Stimulated activated naive CD8-positive, alpha-beta T cell treated with anti-CD3 and anti-CD28 coated beads, Interleukin-15, amount 100 ng/mL, for 72 hours (primary cell): Measurements from ENCODE around the gene TCF15.
"Not testable (repeated sequence)": the region's sequence is repeated elsewhere in the genome, so short reads cannot be mapped to it uniquely, and the experiment has no call there.

Experiments used
- ATAC-seq: fragments of 150-1000 bp; cut with Tn5 transposase; 2 replicates; pipeline ENCODE4 v1.10.0; 2021; ENCODE audit warnings: mild to moderate bottlenecking, moderate library complexity
- DNase-seq, 2 donors: peaks; one replicate each; pipeline ENCODE4 v3.0.0; 2021 to 2022
- H3K27ac Mint-ChIP-seq, 2 donors: one replicate each; pipeline ENCODE4 v1.8.0; 2022; ENCODE audit warnings: mild to moderate bottlenecking in 2 of 2, mixed read lengths in 2 of 2, moderate library complexity in 2 of 2
- H3K27me3 Mint-ChIP-seq: one replicate; pipeline ENCODE4 v1.8.0; 2022; ENCODE audit warnings: mixed read lengths
- H3K4me1 Mint-ChIP-seq: one replicate; pipeline ENCODE4 v1.8.0; 2022; ENCODE audit warnings: mild to moderate bottlenecking, mixed read lengths
- H3K4me3 Mint-ChIP-seq, 2 donors: one replicate each; pipeline ENCODE4 v1.8.0; 2022; ENCODE audit warnings: mild to moderate bottlenecking in 2 of 2, mixed read lengths in 2 of 2, moderate library complexity in 1 of 2
- H3K9me3 Mint-ChIP-seq, 2 donors: one replicate each; pipeline ENCODE4 v1.8.0; 2022; ENCODE audit warnings: mixed read lengths in 2 of 2

TCF15 gene

DNA sequence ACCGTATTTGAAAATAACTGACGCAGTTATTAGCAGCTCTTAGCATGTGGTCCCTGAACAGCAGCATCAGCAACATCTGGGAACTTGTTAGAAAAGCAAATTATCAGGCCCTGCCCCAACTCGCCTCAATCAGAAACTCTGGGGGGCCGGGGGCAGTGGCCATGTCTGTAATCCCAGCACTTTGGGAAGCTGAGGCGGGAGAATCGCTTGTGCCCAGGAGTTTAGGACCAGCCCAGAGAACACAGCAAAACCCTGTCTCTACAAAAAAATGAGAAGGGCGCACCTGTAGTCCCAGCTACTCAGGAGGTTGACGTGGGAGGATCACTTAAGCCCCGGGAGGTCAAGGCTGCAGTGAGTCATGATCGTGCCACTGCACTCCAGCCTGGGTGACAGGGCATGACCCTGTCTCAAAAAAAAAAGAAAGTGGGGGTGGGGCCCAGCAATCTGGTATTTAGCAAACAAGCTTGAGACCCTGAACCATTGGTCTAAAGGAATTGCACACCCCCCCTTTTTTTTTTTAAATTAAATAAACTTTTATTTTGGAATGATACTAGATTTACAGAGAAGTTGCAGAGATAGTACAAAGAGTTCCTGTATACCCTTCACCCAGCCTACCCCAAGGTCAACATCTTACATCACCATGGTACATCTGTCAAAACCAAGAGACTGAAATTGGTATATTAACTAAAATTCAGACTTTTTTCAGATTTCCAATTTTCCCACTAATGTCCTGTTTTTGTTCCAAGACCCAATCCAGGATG is 36.2 kb upstream of the TCF15 start:
- peaks cover 24% of the 10 kb centered on the region for H3K27me3 Mint-ChIP-seq
- peaks cover 20% of the 10 kb centered on the region for H3K4me1 Mint-ChIP-seq
- DNase-seq (no peak), ATAC-seq (no peak)
- H3K27ac Mint-ChIP-seq = no peak overlapping the region
- no peaks in the 10 kb centered on the region for H3K9me3 Mint-ChIP-seq
- no peak overlapping the region for H3K4me3 Mint-ChIP-seq

DNA sequence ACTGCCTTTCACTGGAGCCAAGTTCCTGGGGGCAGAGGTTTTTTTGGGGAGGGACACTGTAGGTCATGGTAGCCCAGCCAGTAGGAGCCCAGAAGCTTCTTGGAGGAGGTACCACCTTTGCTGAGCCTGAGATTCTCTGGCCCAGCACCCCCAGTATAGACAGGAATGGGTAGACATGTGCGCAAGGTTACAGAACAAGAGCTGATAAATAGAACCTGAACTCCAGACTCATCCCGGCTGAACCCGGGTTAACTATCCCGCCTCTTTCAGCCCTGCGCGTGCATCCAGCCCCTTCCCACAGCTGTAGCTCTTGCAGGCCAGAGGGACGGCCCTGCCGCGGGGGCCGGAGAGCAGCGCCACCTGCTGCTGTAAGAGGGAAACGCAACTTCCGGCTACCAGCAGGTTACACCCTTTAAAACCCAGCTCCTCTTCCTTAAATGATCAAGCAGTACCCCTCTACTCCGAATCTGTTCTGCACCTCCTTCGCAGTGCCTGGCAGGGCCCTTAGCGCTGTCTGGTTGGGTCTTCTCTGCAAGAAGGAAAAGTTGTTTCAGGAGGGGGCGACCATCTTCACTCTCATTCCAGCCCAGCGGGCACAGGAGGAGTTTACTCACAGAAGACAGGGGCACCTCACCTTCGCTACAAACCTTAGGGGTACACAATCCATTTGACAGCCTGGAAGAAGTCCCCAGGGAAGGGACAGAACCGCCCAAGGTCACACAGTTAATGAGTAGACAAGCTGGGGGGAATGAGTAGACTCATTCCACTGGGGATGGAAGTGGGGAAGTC is 35.4 kb upstream of the TCF15 start:
- H3K27me3 Mint-ChIP-seq = peaks cover 27% of the 10 kb centered on the region
- peak; percentile 74 to 75 for DNase-seq
- H3K4me1 Mint-ChIP-seq = peaks cover 21% of the 10 kb centered on the region
- peak; percentile 81 for ATAC-seq
- no peak overlapping the region for H3K27ac Mint-ChIP-seq
- H3K4me3 Mint-ChIP-seq = no peak overlapping the region
- no peaks in the 10 kb centered on the region for H3K9me3 Mint-ChIP-seq

DNA sequence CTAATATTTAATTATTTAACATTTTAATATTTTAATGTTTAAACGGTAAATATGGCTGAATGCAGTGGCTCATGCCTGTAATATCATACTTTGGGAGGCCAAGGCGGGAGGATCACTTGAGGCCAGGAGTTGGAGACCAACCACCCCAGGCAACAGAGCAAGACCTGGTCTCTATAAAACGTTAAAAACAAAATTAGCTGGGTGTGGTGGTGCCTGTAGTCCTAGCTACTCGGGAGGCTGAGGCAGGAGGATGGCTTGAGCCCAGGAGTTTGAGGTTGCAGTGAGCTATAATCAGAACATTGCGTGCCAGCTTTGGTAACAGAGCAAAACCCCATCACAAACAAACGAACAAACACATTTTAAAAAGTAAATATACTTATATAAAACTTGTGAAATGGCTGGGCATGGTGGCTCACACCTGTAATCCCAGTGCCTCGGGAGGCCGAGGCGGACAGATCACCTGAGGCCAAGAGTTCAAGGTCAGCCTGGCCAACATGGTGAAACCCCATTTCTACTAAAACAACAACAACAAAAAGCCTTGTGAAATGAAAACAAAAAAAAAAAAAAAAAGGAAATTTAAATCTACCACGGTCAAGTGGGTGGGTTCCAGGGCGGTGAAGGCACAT is 34.7 kb upstream of the TCF15 start:
- Mint-ChIP-seq H3K4me3 (no peak overlapping the region), H3K27me3 (peaks cover 27% of the 10 kb centered on the region), H3K4me1 (peaks cover 16% of the 10 kb centered on the region), H3K27ac (no peak overlapping the region), H3K9me3 (no peaks in the 10 kb centered on the region)
- ATAC-seq = no peak
- DNase-seq = no peak

DNA sequence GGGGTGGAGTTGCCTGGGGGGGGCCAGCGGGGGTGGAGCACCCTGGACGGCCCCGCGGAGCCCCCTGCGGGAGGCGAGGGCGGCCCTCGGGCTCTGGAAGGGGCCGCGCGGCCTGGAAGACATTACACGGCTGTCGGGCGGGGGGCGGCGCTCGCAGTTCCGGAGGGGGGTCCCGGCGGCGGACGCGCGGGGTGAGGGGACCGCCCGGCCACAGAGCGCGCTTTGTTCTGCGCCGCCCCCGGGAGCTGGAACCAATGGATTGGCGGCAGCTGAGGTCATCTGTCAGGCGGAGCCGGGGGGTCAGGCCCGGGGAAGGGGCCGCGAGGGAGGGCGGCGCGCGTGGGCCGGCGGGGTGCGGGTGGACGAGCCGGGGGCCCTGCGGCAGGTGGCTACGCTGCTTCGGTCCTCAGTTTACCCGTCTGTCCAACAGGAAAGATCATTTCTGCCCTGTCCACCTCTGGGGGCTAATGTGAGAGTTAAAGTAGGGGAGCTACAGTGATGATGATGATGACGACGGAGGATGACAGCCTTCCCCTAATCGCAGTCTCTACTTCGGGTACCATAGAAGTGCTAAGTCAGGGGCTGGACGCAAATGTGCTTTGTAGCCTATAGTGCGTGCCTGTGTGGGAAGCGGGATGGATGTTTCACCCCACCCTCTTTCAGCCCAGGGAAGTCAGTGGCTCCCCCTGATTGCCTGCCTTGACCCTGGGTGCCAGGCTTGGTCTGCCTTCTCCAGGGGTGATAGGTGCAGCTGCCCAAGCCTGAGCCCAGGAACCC is 32.5 kb upstream of the TCF15 start:
- Mint-ChIP-seq H3K27me3 (peaks cover 30% of the 10 kb centered on the region), H3K27ac (no peak overlapping the region), H3K9me3 (no peaks in the 10 kb centered on the region), H3K4me3 (peak overlapping the region in 1 of 2 donors; percentile 41), H3K4me1 (peaks cover 16% of the 10 kb centered on the region)
- ATAC-seq (no peak), DNase-seq (no peak)

DNA sequence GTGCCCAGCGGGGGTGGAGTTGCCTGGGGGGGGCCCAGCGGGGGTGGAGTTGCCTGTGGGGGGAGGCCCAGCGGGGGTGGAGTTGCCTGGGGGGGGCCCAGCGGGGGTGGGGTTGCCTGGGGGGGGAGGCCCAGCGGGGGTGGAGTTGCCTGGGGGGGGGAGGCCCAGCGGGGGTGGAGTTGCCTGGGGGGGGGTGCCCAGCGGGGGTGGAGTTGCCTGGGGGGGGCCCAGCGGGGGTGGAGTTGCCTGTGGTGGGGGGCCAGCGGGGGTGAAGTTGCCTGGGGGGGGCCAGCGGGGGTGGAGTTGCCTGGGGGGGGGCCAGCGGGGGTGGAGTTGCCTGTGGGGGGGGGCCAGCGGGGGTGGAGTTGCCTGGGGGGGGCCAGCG is 31.9 kb upstream of the TCF15 start:
- not testable (repeated sequence) for DNase-seq, H3K27ac Mint-ChIP-seq, H3K4me3 Mint-ChIP-seq, ATAC-seq, H3K9me3 Mint-ChIP-seq
- Mint-ChIP-seq H3K27me3 (peaks cover 35% of the 10 kb centered on the region), H3K4me1 (peaks cover 16% of the 10 kb centered on the region)

DNA sequence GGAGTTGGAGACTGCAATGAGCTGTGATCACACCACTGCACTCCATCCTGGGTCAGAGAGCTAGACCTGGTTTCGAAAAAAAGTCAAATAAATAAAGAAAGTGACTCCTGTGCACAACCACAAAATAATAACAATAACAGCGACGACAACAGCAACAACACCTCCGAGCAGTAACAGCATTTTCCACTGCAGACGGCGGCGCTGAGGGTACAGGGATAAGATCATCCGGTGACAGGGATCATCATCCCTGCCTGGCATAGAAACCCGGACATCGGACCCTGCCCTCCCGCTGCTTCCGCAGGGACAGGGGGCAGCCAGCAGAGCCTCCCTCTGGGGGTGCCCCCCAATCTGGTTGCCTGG is 31.4 kb upstream of the TCF15 start:
- peak overlapping the region; percentile 46 to 57 for H3K4me3 Mint-ChIP-seq
- H3K27me3 Mint-ChIP-seq = peaks cover 35% of the 10 kb centered on the region
- ATAC-seq (no peak), DNase-seq (no peak)
- H3K27ac Mint-ChIP-seq = no peak overlapping the region
- H3K4me1 Mint-ChIP-seq = peaks cover 16% of the 10 kb centered on the region
- no peaks in the 10 kb centered on the region for H3K9me3 Mint-ChIP-seq

DNA sequence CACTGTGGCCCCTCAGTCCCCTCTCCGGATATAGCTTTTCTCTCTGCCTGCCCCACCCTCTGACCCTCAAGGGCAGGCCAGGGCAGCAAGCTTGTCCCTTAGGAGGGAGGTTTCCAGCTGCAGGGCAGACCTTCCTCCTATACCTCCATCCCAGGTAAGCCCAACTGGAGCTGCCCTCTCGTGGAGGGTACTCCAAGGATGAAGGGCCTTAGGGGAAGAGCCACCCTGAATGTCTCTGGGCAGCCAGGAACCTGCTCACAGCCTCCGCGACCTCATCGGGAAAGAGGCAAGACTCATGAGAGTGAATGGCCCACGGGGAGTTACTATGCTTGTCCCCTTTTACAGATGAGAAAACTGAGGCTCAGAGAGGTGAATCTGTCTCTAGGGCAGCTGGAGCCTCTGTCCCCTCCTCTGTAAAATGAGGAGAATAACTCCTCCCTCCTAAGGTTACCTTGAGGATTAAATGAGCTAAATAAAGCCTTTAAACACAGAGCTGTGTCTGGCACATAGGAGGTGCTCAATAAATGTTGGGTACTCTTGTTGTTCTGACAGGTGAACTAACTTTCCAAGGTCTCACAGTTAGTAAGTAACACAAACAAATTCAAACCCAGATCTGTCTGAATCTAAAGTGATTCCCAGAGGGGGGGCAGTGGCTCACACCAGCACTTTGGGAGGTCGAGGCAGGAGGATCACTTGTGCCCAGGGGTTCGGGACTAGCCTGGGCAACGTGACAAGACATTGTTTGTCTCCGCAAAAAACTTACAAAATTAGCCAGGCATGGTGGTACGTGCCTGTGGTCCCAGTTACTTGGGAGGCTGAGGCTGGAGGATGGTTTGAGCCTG is 30.8 kb upstream of the TCF15 start:
- H3K4me1 Mint-ChIP-seq = peaks cover 16% of the 10 kb centered on the region
- DNase-seq (no peak), ATAC-seq (no peak)
- H3K27me3 Mint-ChIP-seq = peaks cover 35% of the 10 kb centered on the region
- no peak overlapping the region for H3K27ac Mint-ChIP-seq
- H3K4me3 Mint-ChIP-seq = peak overlapping the region; percentile 46 to 57
- no peaks in the 10 kb centered on the region for H3K9me3 Mint-ChIP-seq

DNA sequence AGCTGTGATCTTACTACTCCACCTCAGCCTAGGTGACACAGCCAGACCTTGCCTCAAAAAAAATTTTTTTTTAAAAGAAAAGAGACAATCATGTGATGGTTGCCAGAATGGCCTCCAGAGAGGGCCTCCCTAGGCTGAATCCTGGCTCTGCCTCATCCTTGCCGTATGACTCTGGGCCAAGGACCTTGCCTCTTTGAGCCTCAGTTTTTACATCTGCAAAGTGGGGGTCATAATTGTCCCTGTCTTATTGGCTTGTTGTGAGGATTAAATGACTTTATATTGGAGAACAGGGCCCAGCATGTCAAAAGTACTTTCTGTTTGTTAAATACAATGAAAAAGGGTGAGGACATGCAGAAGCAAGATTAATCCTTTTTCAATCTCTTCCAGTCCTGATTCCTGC is 28.5 kb upstream of the TCF15 start:
- peaks cover 25% of the 10 kb centered on the region for H3K27me3 Mint-ChIP-seq
- H3K4me3 Mint-ChIP-seq = no peak overlapping the region
- no peak overlapping the region for H3K27ac Mint-ChIP-seq
- ATAC-seq (no peak), DNase-seq (no peak)
- peaks cover 10% of the 10 kb centered on the region for H3K4me1 Mint-ChIP-seq
- no peaks in the 10 kb centered on the region for H3K9me3 Mint-ChIP-seq

DNA sequence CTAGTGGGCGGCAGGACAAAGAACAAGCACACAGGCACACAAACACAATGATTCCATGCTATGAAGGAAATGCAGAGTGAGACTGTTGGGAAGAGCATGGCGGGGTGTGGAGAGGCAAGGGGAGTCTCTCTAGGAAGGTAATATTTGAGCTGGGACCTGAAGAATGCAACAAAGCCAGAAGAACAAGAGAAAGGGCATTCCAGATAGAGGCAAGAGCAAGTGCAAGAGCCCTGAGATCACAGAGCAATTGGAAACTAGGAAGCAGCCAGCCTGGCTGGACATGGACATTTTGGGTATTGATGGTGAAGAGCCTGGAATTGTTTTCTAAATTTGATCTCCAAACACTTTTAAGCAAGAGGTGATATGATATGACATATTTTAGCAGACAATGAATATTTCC is 27.4 kb upstream of the TCF15 start:
- H3K27me3 Mint-ChIP-seq = peaks cover 15% of the 10 kb centered on the region
- ATAC-seq (no peak), DNase-seq (no peak)
- no peak overlapping the region for H3K27ac Mint-ChIP-seq
- H3K9me3 Mint-ChIP-seq = no peaks in the 10 kb centered on the region
- H3K4me1 Mint-ChIP-seq = peaks cover 5% of the 10 kb centered on the region
- no peak overlapping the region for H3K4me3 Mint-ChIP-seq

DNA sequence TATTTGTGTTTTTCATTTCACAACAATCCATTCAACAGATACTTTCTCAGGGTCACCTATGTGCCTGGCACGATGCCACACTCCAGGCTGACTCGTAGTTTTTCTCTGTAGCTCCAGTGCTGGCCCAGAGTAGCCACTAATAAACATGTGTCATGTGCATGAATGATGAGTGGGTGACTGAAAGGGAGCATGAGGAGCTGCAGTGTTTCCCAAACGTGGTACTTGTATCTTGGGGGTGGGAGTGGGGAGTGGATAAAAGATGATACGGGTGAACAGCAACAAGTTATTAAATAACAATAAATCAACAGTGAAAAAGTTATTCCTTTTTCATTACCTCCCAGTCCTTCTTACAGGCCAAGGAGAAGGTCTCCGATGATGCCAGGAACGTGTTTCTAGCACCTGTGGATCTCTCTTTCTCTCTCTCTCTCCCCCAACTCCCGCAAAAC is 25.8 kb upstream of the TCF15 start:
- H3K27me3 Mint-ChIP-seq = peaks cover 8% of the 10 kb centered on the region
- DNase-seq = no peak
- no peaks in the 10 kb centered on the region for H3K4me1 Mint-ChIP-seq
- H3K4me3 Mint-ChIP-seq = no peak overlapping the region
- no peaks in the 10 kb centered on the region for H3K9me3 Mint-ChIP-seq
- no peak for ATAC-seq
- H3K27ac Mint-ChIP-seq = no peak overlapping the region

DNA sequence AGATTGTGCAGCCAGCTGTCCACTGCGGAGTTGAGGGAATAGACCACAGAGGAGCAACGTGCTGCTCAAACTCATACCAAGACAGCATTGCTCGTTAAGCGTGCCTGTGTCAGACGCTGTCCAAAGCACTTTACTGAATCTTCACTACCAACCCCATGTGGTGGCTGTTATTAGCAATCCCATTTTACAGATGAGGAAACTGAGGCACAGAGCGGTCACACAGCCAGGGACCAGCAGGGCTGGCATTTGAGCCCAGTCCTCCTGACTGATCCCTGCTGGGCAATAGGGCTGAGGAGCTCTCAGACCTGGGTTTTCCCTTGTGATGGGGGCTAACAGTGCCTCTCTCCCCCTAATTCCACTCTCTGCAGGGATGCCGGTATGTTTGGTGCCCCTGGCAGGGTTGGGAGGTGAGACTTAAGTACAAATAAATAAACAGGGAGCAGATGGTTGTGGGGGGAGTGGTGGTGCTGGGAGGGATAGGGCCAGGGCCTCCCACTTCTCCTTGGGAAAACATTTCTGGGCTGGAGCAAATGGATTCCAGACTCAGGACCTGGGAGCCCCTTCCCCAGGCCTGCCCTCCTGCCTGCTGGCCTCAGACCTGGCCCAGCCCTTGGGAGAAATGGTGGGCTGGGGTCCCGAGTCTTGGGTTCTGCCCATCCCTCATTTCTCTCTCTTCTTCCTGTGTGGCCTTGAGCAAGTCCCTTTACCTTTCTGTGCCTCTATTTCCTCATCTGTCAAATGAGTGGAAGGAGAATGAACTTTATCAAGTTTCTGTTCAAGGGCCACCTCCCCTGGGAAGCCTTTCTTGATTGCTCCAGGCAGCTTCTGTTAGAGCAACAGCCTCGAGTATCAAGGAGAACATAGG is 25.2 kb upstream of the TCF15 start:
- ATAC-seq (no peak), DNase-seq (no peak)
- Mint-ChIP-seq H3K9me3 (no peaks in the 10 kb centered on the region), H3K4me3 (no peak overlapping the region), H3K4me1 (no peaks in the 10 kb centered on the region), H3K27ac (no peak overlapping the region), H3K27me3 (peaks cover 8% of the 10 kb centered on the region)

DNA sequence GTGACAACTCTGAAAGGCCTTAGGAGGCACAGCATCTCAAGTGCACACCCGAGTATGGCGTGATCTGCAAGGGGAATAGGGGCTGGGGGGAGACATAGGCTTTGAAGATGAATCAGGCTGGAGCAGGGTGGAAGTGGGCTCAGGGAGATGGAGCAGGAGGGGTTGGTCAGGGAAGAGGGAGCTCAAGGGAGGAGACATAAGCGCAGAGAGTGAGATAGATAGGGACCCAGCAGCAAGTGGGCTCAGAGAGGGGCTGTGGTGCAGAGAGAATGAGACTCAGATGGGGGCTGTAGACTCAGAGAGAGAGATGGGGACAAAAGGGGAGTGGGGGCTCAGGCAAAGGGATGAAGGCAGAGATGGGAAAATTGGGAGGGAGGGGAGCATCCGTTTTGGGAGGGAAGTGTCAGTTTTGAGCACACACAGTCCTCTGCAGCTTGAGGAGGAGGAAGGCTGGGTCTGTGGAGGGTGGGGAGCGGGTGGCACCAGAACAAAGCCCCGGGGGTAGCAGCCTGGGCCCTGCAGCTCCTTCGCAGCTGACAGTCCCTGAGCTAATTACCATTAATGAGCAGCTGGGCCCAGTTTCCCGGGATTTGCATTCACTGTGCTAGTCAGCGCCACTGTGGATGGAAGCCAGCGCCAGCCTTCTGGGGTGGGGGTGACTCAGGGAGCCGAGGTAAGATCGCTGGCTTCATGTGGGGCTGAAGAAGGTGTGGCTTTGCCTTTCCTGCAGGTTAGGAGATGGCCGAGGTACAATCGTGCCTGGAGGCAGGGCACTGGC is 24.2 kb upstream of the TCF15 start:
- Mint-ChIP-seq H3K27ac (no peak overlapping the region), H3K27me3 (peaks cover 8% of the 10 kb centered on the region), H3K4me3 (no peak overlapping the region), H3K9me3 (no peaks in the 10 kb centered on the region), H3K4me1 (no peaks in the 10 kb centered on the region)
- DNase-seq = no peak
- ATAC-seq = no peak

DNA sequence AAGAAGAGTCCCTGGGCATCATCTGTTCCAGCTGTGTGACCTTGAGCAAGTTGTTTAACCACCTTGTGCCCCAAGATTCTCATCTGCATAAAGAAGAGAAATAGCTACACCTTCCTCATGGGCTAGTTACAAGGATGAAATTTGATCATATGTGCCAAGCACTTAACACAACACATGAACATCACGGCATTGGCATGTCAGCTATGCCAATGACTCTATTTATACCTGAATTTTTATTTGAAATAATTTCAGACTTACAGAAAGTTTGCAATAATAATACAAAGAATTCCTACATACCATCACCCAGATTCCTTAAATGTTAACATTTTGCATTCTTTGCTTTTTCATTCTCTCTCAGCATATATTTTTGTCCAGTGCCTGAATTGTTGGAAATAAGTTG is 21.0 kb upstream of the TCF15 start:
- no peak overlapping the region for H3K4me3 Mint-ChIP-seq
- no peak overlapping the region for H3K27ac Mint-ChIP-seq
- ATAC-seq (no peak), DNase-seq (no peak)
- no peaks in the 10 kb centered on the region for H3K27me3 Mint-ChIP-seq
- no peaks in the 10 kb centered on the region for H3K9me3 Mint-ChIP-seq
- no peaks in the 10 kb centered on the region for H3K4me1 Mint-ChIP-seq
